Stimulated activated CD4-positive, alpha-beta T cell treated with anti-CD3 and anti-CD28 coated beads, Interleukin-2, amount 100 ng/mL, for 48 hours (primary cell): Measurements from ENCODE around the gene EXOC3L4.
A peak's percentile ranks its signal among the peaks of the same experiment; 100 is the strongest.

Source experiments
- DNase-seq, 2 donors: peaks; one replicate each; pipeline ENCODE4 v3.0.0-alpha.2; 2020

Gene EXOC3L4

GRCh38 chr14:103071544-103072251, 22.8 kb upstream of the EXOC3L4 start:
- DNase-seq = no peak

- DNase-seq = no peak
Observed at GRCh38 chr14:103072595-103073366, 21.7 kb upstream of the EXOC3L4 start.

GRCh38 chr14:103073367-103073875, 21.1 kb upstream of the EXOC3L4 start:
- no peak for DNase-seq

GRCh38 chr14:103073876-103074728, 20.4 kb upstream of the EXOC3L4 start:
- no peak for DNase-seq

DNA sequence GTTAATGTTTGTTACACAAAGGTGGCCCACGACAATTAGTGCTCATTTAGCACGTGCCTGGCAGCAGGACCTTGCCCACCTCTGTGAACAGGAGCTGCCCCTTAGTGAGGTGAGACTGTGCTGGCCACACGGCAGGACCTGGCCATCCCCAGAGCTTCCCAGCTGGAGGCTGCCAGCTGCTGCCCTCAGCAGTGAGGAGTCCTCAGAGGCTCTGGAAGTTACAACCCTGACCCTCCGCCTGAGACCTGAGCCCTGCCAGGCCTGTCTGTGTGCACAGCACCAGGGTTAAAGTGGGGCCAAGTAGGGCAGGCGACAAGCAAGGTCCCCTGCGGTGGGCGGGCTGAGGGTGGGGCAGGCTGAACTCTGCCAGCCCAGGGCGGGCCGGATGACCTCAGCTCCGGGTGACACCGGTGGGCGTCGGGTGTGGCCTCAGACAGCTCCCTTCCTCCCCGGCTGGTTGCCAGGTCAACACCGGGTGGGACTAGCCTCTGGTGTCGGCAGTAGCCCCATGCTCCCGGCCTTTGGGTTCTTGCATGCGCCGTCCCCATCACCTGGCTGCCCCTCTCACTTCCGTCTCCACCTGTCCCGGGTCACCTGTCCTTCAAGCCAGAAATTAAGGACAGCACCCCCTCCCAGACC, 19.7 kb upstream of the EXOC3L4 start:
- DNase-seq = no peak

DNA sequence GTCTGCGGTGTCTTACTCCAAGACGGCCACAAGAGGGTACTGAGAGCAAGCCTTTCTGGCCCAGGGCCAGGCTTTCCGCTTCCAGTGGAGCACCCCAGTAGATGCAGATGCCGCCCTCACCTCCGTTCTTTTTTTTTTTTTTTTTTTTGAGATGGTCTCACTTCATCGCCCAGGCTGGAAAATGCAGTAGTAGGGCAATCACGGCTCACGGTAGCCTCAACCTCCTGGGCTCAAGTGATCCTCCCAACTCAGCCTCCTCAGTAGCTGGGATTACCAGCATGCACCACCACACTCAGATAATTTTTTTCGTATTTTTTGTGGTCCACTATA, 16.1 kb upstream of the EXOC3L4 start:
- peak; percentile 59 to 65 for DNase-seq

DNA sequence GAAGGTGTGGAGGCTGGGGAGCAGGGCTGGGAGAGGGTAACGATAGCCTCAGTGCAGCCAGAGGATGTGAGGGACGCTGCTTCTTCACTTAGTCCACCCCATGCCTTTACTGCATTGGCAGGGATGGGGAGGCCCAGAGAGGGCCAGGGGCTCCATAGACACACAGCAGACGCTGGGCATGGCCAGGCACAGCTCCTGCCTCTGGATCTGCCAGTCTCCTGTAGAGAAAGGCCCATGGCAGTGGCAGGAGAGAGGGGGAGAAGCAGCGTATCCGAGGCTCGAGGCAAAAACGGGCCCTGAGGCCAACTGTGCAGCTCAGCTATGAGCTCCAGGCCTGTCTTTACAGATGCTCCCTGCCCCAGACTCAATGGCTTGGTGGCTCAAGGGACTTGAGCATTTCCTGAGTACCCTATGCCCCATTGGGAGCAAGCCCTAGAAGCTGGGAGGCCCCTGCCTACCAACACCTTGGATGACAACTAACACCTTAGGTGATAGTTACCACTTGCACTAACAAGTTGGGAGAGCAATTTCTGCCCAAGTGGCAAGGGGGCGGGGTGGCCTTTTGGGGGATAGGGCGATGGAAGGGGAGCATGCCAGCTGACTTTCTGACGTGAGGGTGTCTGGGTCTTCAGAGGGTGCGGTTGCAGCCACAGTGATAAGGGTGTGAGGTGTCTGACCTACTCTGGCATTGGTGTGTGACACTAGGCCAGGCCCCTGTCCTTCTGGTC, 15.5 kb upstream of the EXOC3L4 start:
- DNase-seq = no peak

GRCh38 chr14:103081951-103082350, 12.6 kb upstream of the EXOC3L4 start:
- no peak for DNase-seq

GRCh38 chr14:103084021-103084919, 10.3 kb upstream of the EXOC3L4 start, which contains the start of gene LBHD2:
Gene LBHD2, plus strand, starts transcription at chr14:103084210. Its CDS starts 1,803 bp downstream, at chr14:103086013.
- no peak for DNase-seq

DNA sequence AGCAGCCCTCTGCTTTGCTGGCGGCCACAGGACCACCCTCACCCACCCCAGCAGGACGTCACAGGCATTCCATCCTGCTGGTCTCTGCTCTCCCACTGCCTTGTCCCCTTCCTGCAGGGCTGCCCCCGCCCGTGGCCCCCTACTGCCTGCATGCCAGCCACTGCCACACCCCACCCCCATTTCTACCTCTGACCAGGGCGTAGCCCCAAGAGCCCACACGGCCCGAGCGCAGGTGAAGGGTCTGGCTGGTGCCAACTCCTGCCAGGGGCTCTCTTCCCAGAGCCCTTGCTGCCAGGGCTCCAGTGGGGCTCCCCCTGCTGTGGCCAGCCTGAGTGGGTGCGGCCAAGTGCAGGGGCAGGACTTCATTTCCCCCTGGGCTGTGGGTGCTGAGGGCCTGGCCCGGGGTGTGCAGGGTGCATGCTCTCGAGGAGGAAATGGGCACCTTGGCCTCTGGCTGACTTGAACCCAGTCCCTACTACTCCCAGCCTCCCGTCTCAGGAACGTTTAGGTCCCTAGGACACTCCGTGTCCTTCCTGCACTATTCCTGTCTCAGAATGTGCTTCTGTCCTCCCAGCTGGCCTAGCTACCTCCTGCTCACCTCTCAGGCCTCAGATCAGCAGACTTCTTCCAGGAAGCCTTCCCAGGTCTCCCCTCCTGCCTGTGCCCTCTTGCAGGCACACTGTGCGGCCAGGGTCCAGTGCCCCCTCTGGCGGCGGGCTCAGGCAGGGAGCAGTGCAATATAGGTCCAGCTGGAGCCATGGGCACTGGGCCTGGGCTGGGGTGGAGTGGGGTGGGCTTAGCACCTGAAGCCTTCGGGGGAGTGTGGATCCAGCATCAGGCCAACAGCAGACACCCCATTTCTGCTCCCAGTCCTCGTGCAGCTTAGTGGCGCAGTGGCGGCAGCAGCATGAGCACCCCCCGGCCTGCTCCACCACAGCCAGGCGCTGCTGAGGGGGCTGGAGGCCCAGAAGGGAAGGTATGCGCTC, 9.1 kb upstream of the EXOC3L4 start:
- DNase-seq = no peak

DNA sequence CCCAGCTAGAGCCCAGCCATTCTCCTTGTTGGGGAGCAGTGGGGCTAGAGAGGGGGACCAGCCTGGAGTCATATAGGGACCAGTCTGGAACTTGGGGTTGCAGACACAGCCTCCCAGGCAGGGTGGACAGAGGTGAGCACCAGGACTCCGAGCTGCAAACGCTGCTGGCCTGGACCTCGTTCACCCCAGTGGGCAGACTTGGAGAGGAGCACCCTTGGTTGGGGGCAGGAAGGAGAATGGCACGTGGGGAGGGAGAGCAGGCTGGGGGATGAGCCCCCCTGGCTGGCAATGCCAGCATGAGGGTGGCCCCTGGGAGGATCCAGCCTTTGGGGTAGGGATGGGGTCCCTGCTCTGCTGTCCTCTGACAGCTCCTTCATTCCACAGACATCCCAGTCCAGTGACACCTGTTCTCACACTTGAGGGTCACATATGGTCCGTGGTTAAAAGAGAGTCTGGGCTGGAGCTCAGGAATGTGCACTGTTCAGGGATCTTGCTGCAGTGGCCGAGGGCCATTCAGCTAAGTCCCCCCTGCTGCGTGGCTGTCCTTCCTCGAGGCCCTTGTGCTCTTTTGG, 7.7 kb upstream of the EXOC3L4 start:
- no peak for DNase-seq

GRCh38 chr14:103087343-103087835, 7.1 kb upstream of the EXOC3L4 start:
- no peak for DNase-seq

DNA sequence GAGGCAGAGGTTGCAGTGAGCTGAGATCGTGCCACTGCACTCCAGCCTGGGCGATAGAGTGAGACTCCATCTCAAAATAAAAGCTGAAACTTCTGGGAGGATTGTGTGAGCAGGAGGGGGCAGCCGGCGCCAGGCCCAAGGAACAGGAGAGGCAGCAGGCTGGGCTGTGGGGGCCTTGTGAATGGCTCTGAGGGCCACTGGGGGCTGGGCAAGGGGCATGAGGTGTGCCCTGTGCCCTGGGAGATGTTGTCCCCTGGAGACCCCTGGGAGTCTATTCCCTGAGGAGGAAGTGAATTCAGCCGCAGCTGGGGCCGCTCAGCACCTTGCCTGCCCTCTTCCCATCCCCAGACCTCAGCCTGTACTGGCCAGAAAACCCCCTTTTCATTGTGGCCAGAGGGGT, 5.6 kb upstream of the EXOC3L4 start:
- DNase-seq = no peak

- DNase-seq = no peak
Observed at GRCh38 chr14:103089386-103090335, 4.9 kb upstream of the EXOC3L4 start.

- DNase-seq = no peak
Observed at GRCh38 chr14:103090481-103091020, 4.0 kb upstream of the EXOC3L4 start.

DNA sequence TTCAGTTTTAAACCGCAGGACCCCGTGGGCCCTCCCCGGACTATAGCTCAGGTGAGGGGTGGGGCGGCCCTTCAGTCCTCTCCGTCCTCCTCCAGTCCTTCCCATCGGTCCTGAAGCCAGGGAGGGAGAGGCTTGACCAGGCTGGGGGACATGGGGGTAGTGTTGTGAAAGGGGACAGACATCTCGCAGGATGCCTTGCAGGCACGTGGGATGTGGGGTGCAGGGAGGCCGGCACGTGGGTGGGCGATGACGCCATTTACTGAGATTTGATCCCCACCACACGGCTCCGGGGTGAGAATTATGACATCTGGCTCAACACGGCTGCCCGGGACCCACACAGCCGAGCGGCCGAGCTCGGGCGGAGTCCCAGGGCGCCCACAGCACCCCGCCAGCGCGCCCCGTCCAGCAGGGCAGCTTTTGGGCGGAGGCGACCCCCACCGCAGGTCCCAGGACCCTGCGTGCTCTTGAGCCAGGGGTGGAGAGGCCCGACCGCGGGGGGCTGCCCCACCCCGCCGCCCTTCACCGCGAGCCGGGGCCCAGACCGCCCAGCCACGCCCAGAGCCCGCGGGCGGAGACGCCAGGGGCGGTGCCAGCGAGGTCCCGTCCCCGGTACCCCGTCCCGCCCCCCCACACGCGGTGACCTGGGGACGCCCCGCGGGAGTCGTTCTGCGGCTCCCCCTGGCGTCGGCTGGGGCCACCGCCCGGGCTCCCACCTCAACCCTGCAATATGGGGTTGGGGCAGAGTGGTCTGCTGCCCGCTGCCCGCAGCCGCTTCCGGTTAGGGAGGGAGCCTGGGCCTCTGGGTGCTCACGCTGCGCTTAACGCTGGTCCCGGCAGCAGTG, 3.3 kb upstream of the EXOC3L4 start:
- DNase-seq = peak; percentile 68 to 71

DNA sequence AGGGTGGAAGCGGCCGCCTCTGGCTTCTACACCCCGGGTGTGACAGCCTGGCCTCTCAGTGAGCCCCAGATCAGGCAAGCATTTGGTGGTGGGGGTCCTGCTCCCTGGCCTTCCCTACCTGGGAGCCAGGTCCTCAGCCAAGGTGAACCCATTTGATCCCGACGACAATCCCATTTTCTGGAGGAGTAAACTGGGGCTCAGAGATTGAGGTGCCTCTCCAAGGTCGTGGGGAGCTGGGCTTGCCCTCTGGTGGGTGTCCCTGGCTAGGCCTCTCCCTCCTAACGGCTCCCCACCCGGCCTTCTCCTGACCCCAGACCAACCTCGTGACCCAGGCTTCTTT, 2.7 kb upstream of the EXOC3L4 start:
- no peak for DNase-seq
